GM19452 (cell line): ENCODE data around the gene ATP5F1D.
"Not testable (repeated sequence)": the region's sequence is repeated elsewhere in the genome, so short reads cannot be mapped to it uniquely, and the experiment has no call there.

Experiments used
- ATAC-seq: cut with Tn5 transposase; IDR thresholded peaks from one replicate; pipeline ENCODE4 v1.9.1; 2021; ENCODE audit not compliant: unreplicated experiment

Gene ATP5F1D

GRCh38 chr19:1241417-1242095 lies at the start of gene ATP5F1D:
ATP5F1D (plus strand) TSS chr19:1241751; CDS start chr19:1241851, 100 bp downstream.
- ATAC-seq, result peak; percentile 54

GRCh38 chr19:1199531-1199930 lies 42.0 kb upstream of the ATP5F1D start:
- ATAC-seq, result no peak

GRCh38 chr19:1200614-1201013 lies 40.9 kb upstream of the ATP5F1D start:
- ATAC-seq, result not testable (repeated sequence)

GRCh38 chr19:1205114-1206099 lies 36.1 kb upstream of the ATP5F1D start, which contains the start of gene STK11:
STK11 (plus strand) TSS chr19:1205778; CDS start chr19:1206914, 1,136 bp downstream.
- ATAC-seq, result peak; percentile 83

- ATAC-seq, result no peak
Measured at GRCh38 chr19:1206150-1206863, 35.2 kb upstream of the ATP5F1D start.

GRCh38 chr19:1206864-1207450 lies 34.6 kb upstream of the ATP5F1D start:
- no peak for ATAC-seq

- ATAC-seq, result not testable (repeated sequence)
Measured at GRCh38 chr19:1208830-1209229, 32.7 kb upstream of the ATP5F1D start.

- no peak for ATAC-seq
Measured at GRCh38 chr19:1210227-1210538, 31.4 kb upstream of the ATP5F1D start.

GRCh38 chr19:1211494-1212234 lies 29.9 kb upstream of the ATP5F1D start:
- ATAC-seq, result no peak

GRCh38 chr19:1213391-1214286 lies 27.9 kb upstream of the ATP5F1D start:
- no peak for ATAC-seq

GRCh38 chr19:1214299-1214861 lies 27.2 kb upstream of the ATP5F1D start:
- ATAC-seq, result no peak

GRCh38 chr19:1214862-1215731 lies 26.5 kb upstream of the ATP5F1D start:
- ATAC-seq, result no peak

- ATAC-seq, result no peak
Measured at GRCh38 chr19:1216756-1217155, 24.8 kb upstream of the ATP5F1D start.

GRCh38 chr19:1217366-1217765 lies 24.2 kb upstream of the ATP5F1D start:
- no peak for ATAC-seq

GRCh38 chr19:1218751-1219567 lies 22.6 kb upstream of the ATP5F1D start:
- ATAC-seq, result no peak

- ATAC-seq, result no peak
Measured at GRCh38 chr19:1219786-1220476, 21.6 kb upstream of the ATP5F1D start.
